Measurements from ENCODE around the gene ERVW-1.
"Not testable (repeated sequence)": the region's sequence is repeated elsewhere in the genome, so short reads cannot be mapped to it uniquely, and the experiment has no call there.

The ERVW-1 gene

GRCh38 chr7:92477681-92478080 lies at the start of gene ERVW-1:
Gene ERVW-1 (minus strand): TSS chr7:92477946. CDS start chr7:92470381, 7,565 bp downstream.
- not testable (repeated sequence) for DNase-seq

GRCh38 chr7:92523110-92523509 lies 45.4 kb upstream of the ERVW-1 start:
- no peak for DNase-seq

GRCh38 chr7:92520024-92520423 lies 42.3 kb upstream of the ERVW-1 start:
- no peak for DNase-seq

- no peak for DNase-seq
These were observed 39.9 kb upstream of the ERVW-1 start for GRCh38 chr7:92517631-92518030.

- DNase-seq, result no peak
These were observed 35.6 kb upstream of the ERVW-1 start for GRCh38 chr7:92513167-92513902.

GRCh38 chr7:92508946-92509345 lies 31.2 kb upstream of the ERVW-1 start:
- no peak for DNase-seq

- no peak for DNase-seq
These were observed 28.6 kb upstream of the ERVW-1 start for GRCh38 chr7:92506363-92506762.

- no peak for DNase-seq
These were observed 26.8 kb upstream of the ERVW-1 start for GRCh38 chr7:92504563-92504962.

- DNase-seq, result no peak
These were observed 26.0 kb upstream of the ERVW-1 start for GRCh38 chr7:92503767-92504166.

- no peak for DNase-seq
These were observed 20.8 kb upstream of the ERVW-1 start for GRCh38 chr7:92498557-92498956.

GRCh38 chr7:92496876-92497275 lies 19.1 kb upstream of the ERVW-1 start:
- no peak for DNase-seq

- DNase-seq, result no peak
These were observed 11.9 kb upstream of the ERVW-1 start for GRCh38 chr7:92489634-92490033.

- DNase-seq, result no peak
These were observed 10.1 kb upstream of the ERVW-1 start for GRCh38 chr7:92487804-92488203.

- no peak for DNase-seq
These were observed 8.2 kb upstream of the ERVW-1 start for GRCh38 chr7:92485974-92486373.

- DNase-seq, result no peak
These were observed 7.6 kb upstream of the ERVW-1 start for GRCh38 chr7:92485267-92485892.

- DNase-seq, result not testable (repeated sequence)
These were observed 6.5 kb upstream of the ERVW-1 start for GRCh38 chr7:92484226-92484625.

- not testable (repeated sequence) for DNase-seq
These were observed 5.9 kb upstream of the ERVW-1 start for GRCh38 chr7:92483624-92484023.

- DNase-seq, result not testable (repeated sequence)
These were observed 1.4 kb upstream of the ERVW-1 start for GRCh38 chr7:92479146-92479545.

GRCh38 chr7:92478711-92479110 lies 965 bp upstream of the ERVW-1 start:
- DNase-seq, result no peak

GRCh38 chr7:92478095-92478494 lies 349 bp upstream of the ERVW-1 start:
- no peak for DNase-seq

- not testable (repeated sequence) for DNase-seq
These were observed 1.7 kb downstream of the ERVW-1 start for GRCh38 chr7:92475851-92476590.

- DNase-seq, result not testable (repeated sequence)
These were observed 2.4 kb downstream of the ERVW-1 start for GRCh38 chr7:92475261-92475770.

- DNase-seq, result not testable (repeated sequence)
These were observed 3.8 kb downstream of the ERVW-1 start for GRCh38 chr7:92473989-92474388.

GRCh38 chr7:92468589-92468988 lies 9.2 kb downstream of the ERVW-1 start:
- DNase-seq, result not testable (repeated sequence)

All from islet precursor cell (in vitro differentiated cells).